Mucosa of stomach (tissue), 1 donor: ENCODE results near the gene PCDHA2.
"Not testable (repeated sequence)": the region's sequence is repeated elsewhere in the genome, so short reads cannot be mapped to it uniquely, and the experiment has no call there.

Experiments used
- H3K27me3 ChIP-seq: one replicate; pipeline ENCODE4 v1.7.0; 2013; ENCODE audit warnings: mild to moderate bottlenecking, low read length; ENCODE audit not compliant: control insufficient read depth, insufficient read depth
- H3K36me3 ChIP-seq: one replicate; pipeline ENCODE4 v1.7.0; 2013; ENCODE audit warnings: low read length; ENCODE audit not compliant: control insufficient read depth, insufficient read depth
- H3K4me1 ChIP-seq: one replicate; pipeline ENCODE4 v1.7.0; 2013; ENCODE audit warnings: mild to moderate bottlenecking, low read length; ENCODE audit not compliant: control insufficient read depth, insufficient read depth
- H3K4me3 ChIP-seq: one replicate; pipeline ENCODE4 v1.7.0; 2013; ENCODE audit warnings: low read length
- H3K9ac ChIP-seq: one replicate; pipeline ENCODE4 v1.7.0; 2013; ENCODE audit warnings: mild to moderate bottlenecking, low read length, moderate library complexity
- H3K9me3 ChIP-seq: one replicate; pipeline ENCODE4 v1.7.0; 2013; ENCODE audit warnings: mild to moderate bottlenecking, low read length, moderate library complexity; ENCODE audit not compliant: control insufficient read depth
- donor health status: Pancreatic carcinoma.

The PCDHA2 gene

GRCh38 chr5:140796718-140797095 lies 2.1 kb downstream of the PCDHA2 start:
- Histone ChIP-seq H3K36me3 (no peaks in the 10 kb centered on the region), H3K4me1 (no peaks in the 10 kb centered on the region), H3K9me3 (no peaks in the 10 kb centered on the region), H3K27me3 (no peaks in the 10 kb centered on the region), H3K4me3 (no peak overlapping the region), H3K9ac (no peak overlapping the region)

GRCh38 chr5:140800816-140801493 lies 6.3 kb downstream of the PCDHA2 start, which contains the start of gene PCDHA3:
Gene PCDHA3 (plus strand): TSS chr5:140801057.
- H3K36me3 ChIP-seq = no peaks in the 10 kb centered on the region
- no peaks in the 10 kb centered on the region for H3K9me3 ChIP-seq
- H3K9ac ChIP-seq = no peak within 1 kb of the TSS
- H3K4me3 ChIP-seq = no peak within 1 kb of the TSS
- no peaks in the 10 kb centered on the region for H3K27me3 ChIP-seq
- H3K4me1 ChIP-seq = no peaks in the 10 kb centered on the region

GRCh38 chr5:140801494-140801841 lies 6.8 kb downstream of the PCDHA2 start:
- Histone ChIP-seq H3K4me3 (no peak overlapping the region), H3K9me3 (no peaks in the 10 kb centered on the region), H3K9ac (no peak overlapping the region), H3K27me3 (no peaks in the 10 kb centered on the region), H3K4me1 (no peaks in the 10 kb centered on the region), H3K36me3 (no peaks in the 10 kb centered on the region)

- H3K4me1 ChIP-seq, H3K36me3 ChIP-seq, H3K27me3 ChIP-seq, H3K9ac ChIP-seq, H3K4me3 ChIP-seq, H3K9me3 ChIP-seq: not testable (repeated sequence)
Observed at GRCh38 chr5:140802381-140802780, 7.7 kb downstream of the PCDHA2 start.

GRCh38 chr5:140802781-140803271 lies 8.2 kb downstream of the PCDHA2 start:
- Histone ChIP-seq H3K9ac (no peak overlapping the region), H3K36me3 (no peaks in the 10 kb centered on the region), H3K9me3 (no peaks in the 10 kb centered on the region), H3K4me1 (no peaks in the 10 kb centered on the region), H3K27me3 (no peaks in the 10 kb centered on the region), H3K4me3 (no peak overlapping the region)

- H3K9ac ChIP-seq = no peak within 1 kb of the TSS
Observed at GRCh38 chr5:140806834-140807775, 12.5 kb downstream of the PCDHA2 start, which contains the start of gene PCDHA4. Gene PCDHA4 (plus strand): TSS chr5:140807068.

GRCh38 chr5:140808241-140808888 lies 13.7 kb downstream of the PCDHA2 start:
- not testable (repeated sequence) for H3K36me3 ChIP-seq, H3K9me3 ChIP-seq, H3K27me3 ChIP-seq, H3K4me1 ChIP-seq, H3K4me3 ChIP-seq, H3K9ac ChIP-seq

More at GRCh38 chr5:140806834-140807775, 12.5 kb downstream of the PCDHA2 start, which contains the start of gene PCDHA4:
- Histone ChIP-seq H3K27me3 (no peaks in the 10 kb centered on the region), H3K4me3 (no peak within 1 kb of the TSS), H3K4me1 (no peaks in the 10 kb centered on the region), H3K36me3 (no peaks in the 10 kb centered on the region), H3K9me3 (no peaks in the 10 kb centered on the region)

- H3K4me1 ChIP-seq = no peaks in the 10 kb centered on the region
- no peak overlapping the region for H3K9ac ChIP-seq
- no peaks in the 10 kb centered on the region for H3K36me3 ChIP-seq
- H3K27me3 ChIP-seq = no peaks in the 10 kb centered on the region
- no peaks in the 10 kb centered on the region for H3K9me3 ChIP-seq
- H3K4me3 ChIP-seq = no peak overlapping the region
Observed at GRCh38 chr5:140808889-140809291, 14.2 kb downstream of the PCDHA2 start.

- Histone ChIP-seq H3K36me3 (no peaks in the 10 kb centered on the region), H3K9ac (no peak within 1 kb of the TSS)
Observed at GRCh38 chr5:140821375-140822280, 27.0 kb downstream of the PCDHA2 start, which contains the start of gene PCDHA5. Gene PCDHA5 (plus strand): TSS chr5:140821613.

GRCh38 chr5:140822281-140822629 lies 27.6 kb downstream of the PCDHA2 start:
- Histone ChIP-seq H3K9ac (no peak overlapping the region), H3K36me3 (no peaks in the 10 kb centered on the region), H3K4me1 (no peaks in the 10 kb centered on the region), H3K27me3 (no peaks in the 10 kb centered on the region), H3K9me3 (no peaks in the 10 kb centered on the region), H3K4me3 (no peak overlapping the region)

More at GRCh38 chr5:140821375-140822280, 27.0 kb downstream of the PCDHA2 start, which contains the start of gene PCDHA5:
- Histone ChIP-seq H3K4me3 (no peak within 1 kb of the TSS), H3K9me3 (no peaks in the 10 kb centered on the region), H3K27me3 (no peaks in the 10 kb centered on the region), H3K4me1 (no peaks in the 10 kb centered on the region)

GRCh38 chr5:140822969-140823368 lies 28.3 kb downstream of the PCDHA2 start:
- H3K4me1 ChIP-seq, H3K4me3 ChIP-seq, H3K9me3 ChIP-seq, H3K9ac ChIP-seq, H3K27me3 ChIP-seq, H3K36me3 ChIP-seq: not testable (repeated sequence)
